Epidermal melanocyte (primary cell): ENCODE results near the gene PRKG1.
"Not testable (repeated sequence)": the region's sequence is repeated elsewhere in the genome, so short reads cannot be mapped to it uniquely, and the experiment has no call there.

Source experiments
- DNase-seq: peaks from one replicate; pipeline ENCODE4 v3.0.0; 2011; ENCODE audit warnings: low spot score; ENCODE audit not compliant: insufficient read length

The PRKG1 gene

GRCh38 chr10:51422311-51423120, 348.2 kb downstream of the PRKG1 start:
- peak; percentile 76 for DNase-seq

- no peak for DNase-seq
Measured at GRCh38 chr10:51423121-51423452, 348.8 kb downstream of the PRKG1 start.

GRCh38 chr10:51425431-51425830, 351.1 kb downstream of the PRKG1 start:
- DNase-seq: no peak

- no peak for DNase-seq
Measured at GRCh38 chr10:51427758-51428157, 353.5 kb downstream of the PRKG1 start.

GRCh38 chr10:51430506-51430905, 356.2 kb downstream of the PRKG1 start:
- no peak for DNase-seq

GRCh38 chr10:51433949-51434475, 359.7 kb downstream of the PRKG1 start:
- no peak for DNase-seq

GRCh38 chr10:51436805-51437204, 362.5 kb downstream of the PRKG1 start:
- no peak for DNase-seq

- DNase-seq: no peak
Measured at GRCh38 chr10:51439645-51440044, 365.4 kb downstream of the PRKG1 start.

- no peak for DNase-seq
Measured at GRCh38 chr10:51445588-51445987, 371.3 kb downstream of the PRKG1 start.

- DNase-seq: no peak
Measured at GRCh38 chr10:51447119-51447518, 372.8 kb downstream of the PRKG1 start.

- DNase-seq: not testable (repeated sequence)
Measured at GRCh38 chr10:51455762-51456161, 381.5 kb downstream of the PRKG1 start.

GRCh38 chr10:51459476-51459875, 385.2 kb downstream of the PRKG1 start:
- no peak for DNase-seq

GRCh38 chr10:51462076-51462779, 387.9 kb downstream of the PRKG1 start:
- DNase-seq: no peak

- no peak for DNase-seq
Measured at GRCh38 chr10:51468424-51468823, 394.1 kb downstream of the PRKG1 start.

GRCh38 chr10:51469686-51470085, 395.4 kb downstream of the PRKG1 start:
- DNase-seq: no peak

GRCh38 chr10:51471271-51471670, 397.0 kb downstream of the PRKG1 start:
- no peak for DNase-seq

GRCh38 chr10:51472154-51472553, 397.9 kb downstream of the PRKG1 start:
- DNase-seq: no peak

GRCh38 chr10:51479711-51480110, 405.4 kb downstream of the PRKG1 start:
- DNase-seq: no peak

GRCh38 chr10:51485668-51486067, 411.4 kb downstream of the PRKG1 start:
- no peak for DNase-seq

GRCh38 chr10:51487576-51487975, 413.3 kb downstream of the PRKG1 start:
- no peak for DNase-seq

- no peak for DNase-seq
Measured at GRCh38 chr10:51488766-51489408, 414.6 kb downstream of the PRKG1 start.

- DNase-seq: no peak
Measured at GRCh38 chr10:51498424-51498823, 424.1 kb downstream of the PRKG1 start.
